T-helper 2 cell (primary cell): ENCODE results near the gene NDFIP2.
A peak's percentile ranks its signal among the peaks of the same experiment; 100 is the strongest.

ENCODE experiments used
- DNase-seq, 5 experiments: peaks; one replicate each; pipeline versions ENCODE4 v3.0.0 to v3.0.0-alpha.2; 2012 to 2022
- total RNA-seq, 2 donors: gene quantifications; one replicate each; lab custom pipeline; 2026; lab: John Stamatoyannopoulos, UW

NDFIP2 gene, protein sequence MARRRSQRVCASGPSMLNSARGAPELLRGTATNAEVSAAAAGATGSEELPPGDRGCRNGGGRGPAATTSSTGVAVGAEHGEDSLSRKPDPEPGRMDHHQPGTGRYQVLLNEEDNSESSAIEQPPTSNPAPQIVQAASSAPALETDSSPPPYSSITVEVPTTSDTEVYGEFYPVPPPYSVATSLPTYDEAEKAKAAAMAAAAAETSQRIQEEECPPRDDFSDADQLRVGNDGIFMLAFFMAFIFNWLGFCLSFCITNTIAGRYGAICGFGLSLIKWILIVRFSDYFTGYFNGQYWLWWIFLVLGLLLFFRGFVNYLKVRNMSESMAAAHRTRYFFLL
- total RNA-seq = 16.0 to 38.0 reads per million in 2 donors

DNA sequence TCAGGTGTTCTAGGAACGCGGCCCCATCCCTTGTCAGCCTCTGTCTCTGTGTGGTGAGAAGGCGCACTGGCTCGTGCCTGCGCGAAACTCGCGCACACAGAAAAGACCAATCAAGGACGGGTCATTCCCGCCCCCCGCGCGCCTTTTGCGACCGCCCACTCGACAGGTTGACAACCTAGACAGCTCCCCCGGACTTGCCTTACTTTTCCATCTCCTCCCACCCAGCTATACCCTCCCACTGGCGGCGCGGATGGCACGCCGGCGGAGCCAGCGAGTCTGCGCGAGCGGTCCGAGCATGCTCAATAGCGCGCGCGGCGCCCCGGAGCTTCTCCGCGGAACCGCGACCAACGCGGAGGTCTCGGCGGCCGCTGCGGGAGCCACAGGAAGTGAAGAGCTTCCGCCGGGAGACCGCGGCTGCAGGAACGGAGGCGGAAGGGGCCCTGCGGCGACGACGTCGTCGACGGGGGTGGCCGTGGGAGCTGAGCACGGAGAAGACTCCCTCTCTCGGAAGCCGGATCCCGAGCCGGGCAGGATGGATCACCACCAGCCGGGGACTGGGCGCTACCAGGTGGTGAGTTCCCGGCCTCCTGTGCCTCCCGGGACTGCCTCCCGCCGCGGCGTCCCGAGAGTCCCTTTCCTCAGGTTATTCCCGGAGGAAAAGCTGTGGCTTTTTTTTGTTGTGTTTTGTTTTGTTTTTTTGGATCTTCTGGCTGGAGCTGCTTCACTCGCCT lies at the start of gene NDFIP2:
NDFIP2 (plus strand) TSS at position 202 of the 731 bp plus-strand sequence; CDS start at position 251, 49 bp downstream.
- peak; percentile 71 to 97 (median 84) for DNase-seq

DNA sequence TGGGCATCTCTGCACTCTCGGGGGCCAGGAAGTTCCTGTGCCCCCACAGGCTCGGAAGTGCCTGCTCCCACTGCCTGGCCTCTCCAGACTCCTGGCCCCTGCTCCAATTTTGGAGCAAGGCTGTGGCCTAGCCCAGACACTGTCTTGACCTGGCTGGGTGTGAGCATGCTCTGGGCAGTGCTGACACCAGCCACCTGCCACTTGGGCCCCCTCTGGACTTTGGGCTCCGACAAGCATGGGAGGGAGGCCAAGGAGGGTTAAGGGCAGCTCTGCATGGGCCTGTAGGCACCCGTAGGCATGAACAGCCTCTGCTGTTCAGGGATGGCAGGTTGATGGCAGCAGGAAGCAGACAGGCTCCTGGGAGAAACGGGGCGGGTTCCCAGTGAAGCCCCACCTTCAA lies 48.9 kb upstream of the NDFIP2 start:
- DNase-seq = no peak

DNA sequence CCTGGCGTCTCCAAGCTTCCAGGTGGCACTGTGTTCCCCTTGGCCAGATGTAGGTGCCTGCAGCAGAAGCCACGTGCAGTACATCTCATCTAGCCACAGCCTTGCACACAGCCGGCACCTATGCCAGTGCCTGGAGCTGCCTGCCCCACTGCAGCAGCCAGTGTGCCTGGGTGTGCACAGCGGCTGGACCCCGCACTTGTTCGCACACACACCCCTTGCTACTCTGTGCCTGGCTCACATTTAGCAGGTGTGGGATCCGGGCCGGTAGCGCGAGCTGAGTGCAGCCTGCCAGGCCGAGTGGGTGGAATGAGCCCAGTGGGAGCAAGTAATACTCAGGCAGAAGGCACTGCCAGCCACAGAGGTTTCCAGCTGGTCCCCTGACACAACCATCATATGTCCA lies 48.0 kb upstream of the NDFIP2 start:
- DNase-seq = no peak

DNA sequence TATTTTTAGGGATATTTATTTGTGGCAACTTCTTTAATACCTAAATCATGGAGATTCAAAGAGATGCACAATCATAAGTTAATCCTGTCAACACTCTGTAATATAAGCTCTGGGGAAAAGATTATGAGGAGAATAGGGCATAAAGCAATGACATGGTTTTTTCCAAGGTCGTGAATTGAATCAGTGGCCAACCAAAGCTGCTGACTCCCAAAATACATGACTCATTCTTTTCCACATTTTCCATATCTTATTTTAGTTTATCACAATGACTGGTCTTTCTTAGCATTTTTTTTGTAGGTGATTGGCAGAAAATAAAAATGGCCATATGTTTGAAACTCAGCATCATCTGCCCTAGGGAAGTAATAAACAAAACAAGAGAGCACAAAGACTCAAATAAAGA lies 46.4 kb upstream of the NDFIP2 start:
- no peak for DNase-seq

DNA sequence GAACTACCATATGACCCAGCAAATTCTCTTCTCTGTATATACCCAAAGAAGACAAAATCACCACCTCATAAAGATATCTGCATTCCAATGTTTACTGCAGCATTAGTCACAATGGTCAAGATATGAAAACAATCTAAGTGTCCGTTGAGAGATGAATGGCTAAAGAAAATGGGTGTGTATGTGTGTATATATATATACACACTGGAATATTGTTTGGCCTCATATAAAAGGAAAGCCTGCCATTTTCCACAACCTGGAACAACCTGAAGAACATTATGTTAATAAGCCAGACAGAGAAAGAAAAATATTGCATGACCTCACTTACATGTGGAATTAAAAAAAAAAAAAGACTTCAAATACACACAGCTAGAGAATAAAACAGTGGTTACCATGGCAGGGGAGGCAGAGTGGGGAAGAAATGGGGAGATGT lies 45.4 kb upstream of the NDFIP2 start:
- DNase-seq = no peak

DNA sequence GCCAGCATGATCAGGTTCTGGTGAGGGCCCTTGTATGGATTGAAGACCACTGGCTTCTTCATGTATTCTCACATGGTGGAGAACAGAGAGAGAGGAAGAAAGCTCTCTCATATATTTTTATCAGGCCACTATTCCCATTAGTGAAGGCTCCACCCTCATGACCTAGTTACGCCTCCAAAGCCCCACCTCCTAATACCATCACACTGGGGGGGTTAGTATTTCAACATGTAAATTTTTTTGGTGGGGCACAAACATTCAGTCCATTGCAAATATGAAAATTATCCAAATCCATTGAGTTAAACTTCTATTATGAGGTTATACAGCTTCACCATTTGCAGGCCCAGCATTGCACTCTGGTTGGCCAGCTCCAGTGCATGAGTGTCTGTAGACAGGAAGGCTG lies 41.7 kb upstream of the NDFIP2 start:
- DNase-seq = no peak

DNA sequence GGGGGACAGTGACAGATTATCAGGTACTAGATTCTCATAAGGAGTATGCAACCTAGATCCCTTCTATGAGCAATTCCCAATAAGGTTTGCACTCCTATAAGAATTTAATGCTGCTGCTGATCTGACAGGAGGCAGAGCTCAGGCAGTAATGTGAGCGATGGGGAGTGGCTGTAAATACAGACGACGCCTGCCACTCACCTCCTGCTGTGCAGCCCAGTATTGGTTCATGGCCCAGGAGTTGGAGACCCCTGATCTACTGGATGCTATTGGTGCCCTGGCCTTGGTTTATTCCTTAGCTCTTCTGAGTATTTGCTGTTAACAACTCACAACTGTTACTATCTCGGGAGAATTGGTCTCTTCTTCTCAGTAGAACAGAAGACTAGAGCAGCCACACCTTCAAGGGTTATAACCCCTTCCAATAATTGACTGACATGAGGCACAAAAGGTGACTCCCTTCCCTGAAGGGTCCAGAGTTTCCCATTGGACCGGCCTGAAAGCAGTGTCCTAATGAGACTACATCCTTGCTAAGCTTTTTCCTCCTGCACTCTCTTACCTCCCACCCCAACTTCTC lies 39.9 kb upstream of the NDFIP2 start:
- DNase-seq = no peak

DNA sequence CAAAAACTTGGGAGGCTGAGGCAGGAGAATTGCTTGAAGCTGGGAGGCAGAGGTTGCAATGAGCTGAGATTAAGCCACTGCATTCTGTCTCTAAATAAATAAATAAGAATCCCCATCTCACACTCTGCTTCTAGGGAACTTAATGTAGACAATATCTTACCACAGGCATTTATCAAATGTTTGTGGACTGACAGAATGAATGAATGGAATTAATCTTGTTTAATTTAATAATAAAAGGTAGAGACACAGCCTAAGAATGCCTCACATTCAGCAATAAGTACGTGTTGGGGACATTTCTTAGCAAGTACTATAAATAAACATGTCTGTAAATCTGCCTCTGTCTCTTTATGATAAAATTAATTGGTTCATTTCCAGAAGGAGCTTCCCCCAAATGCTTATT lies 38.7 kb upstream of the NDFIP2 start:
- no peak for DNase-seq

DNA sequence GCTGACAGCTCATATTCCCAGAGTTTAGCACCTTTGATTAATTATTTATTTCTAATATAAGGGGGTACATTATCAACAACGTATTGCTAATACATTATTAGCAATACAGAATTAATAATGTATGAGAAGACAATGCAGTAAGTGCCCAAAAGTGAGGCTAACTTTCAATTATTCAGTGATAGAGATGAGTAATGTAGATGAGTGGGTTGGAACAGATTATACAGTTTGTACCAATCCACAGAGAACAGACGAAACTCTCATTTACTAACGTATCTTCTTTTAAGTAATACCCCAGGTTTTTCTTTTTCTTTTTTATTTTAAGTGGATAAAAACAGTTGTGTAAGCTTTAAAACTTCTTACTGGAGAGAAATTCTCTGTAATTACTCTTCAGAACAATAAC lies 38.2 kb upstream of the NDFIP2 start:
- DNase-seq = no peak

DNA sequence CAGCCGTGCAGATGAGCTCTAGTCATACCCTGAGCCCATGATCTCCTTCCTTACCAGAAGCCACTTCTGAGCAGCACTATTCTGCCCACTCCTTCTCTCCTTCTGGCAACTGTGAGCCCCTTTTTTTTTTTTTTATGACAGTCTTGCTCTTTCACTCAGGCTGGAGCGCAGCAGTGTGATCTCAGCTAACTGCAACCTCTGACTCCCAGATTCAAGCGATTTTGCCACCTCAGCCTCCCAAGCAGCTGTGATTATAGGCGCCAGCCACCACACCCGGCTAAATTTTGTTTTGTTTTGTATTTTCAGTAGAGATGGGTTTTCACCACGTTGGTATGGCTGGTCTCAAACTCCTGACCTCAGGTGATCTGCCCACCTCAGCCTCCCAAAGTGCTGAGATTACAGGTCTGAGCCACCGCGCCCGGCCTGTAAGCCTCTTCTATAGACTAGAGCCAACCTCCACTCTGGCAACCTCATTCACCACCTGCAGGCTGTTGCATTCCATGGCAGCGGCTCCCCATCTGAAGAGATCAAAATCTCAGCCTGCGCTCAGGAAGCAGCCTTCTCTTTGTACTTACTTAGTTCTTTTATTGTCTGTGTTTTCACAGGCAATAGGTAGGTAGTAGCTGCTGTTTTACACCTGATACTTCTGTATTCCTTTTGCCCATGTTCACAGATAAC lies 34.8 kb upstream of the NDFIP2 start:
- DNase-seq = peak in 2 of 5 experiments; percentile 12 to 50

DNA sequence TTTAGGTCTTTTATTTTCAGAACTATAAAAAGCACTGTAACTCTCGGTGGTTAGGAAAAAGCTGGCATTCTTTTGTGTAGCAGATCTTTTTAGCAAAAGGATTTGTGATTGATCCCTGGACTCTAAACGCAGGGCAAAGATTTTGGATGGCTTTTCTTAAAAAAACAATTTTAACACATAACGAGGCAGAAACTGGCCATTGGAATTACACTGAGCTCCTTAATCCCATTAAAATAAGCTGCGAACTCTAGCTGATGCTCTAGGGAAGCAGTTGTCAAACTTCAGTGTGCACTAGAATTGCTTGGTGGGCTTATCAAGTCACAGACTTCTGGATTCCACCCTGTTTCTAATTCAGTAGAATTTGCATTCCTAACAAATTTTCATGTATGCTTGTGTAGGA lies 33.8 kb upstream of the NDFIP2 start:
- no peak for DNase-seq

DNA sequence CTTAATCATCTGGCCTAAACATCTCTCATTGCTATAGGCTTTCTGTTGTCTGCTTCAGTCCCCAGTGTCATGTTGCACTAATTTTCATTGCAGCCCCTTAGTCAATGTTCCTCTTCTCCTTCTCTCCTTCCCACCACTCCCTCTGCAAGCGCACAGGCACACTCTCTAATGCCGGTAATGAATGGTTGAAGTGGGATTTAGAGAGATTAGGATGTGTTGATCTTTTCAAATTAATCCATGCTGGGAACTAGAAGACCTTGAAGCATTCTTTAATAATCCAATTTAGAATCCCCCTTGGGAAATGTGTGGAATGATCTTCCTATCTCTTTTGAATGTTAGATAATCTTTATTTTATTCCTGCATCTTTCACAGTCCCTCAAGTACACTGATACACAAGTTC lies 33.2 kb upstream of the NDFIP2 start:
- DNase-seq = no peak

DNA sequence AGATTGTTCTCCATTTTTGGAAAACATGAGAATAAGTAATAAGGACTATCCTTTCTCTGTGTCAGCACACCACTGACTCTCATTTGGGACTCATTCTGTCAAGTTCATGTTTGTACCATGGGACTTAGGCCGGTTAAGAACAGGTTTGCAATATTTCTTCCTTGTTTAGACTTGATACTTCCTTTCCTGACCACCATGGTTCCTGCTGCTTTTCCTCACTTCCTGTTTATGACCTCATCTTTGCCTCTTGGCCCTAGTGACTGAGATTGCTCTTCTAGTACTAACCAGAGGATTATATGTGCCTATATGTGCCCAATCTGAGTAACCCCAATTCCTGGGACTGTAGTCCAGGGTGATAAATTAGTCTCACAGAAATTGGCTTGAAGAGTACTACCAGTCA lies 32.5 kb upstream of the NDFIP2 start:
- DNase-seq = peak in 2 of 5 experiments; percentile 33 to 62

DNA sequence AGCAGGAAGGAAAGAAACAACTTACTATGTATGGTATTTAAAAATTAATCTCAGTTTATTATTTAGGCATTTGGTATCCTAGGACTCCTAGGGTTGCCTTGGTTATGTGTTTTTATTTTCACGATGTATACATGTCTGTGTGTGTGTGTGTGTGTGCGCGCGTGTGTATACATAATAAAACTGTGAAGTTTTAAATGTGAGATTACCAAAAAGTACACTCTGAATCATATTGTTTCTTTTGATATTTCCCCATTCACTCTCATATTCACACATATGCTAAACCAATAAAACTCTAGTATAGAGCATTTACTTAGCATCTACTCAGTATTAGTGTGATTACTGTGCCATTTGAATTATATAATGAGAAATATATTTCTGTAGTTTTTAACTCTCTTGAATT lies 30.8 kb upstream of the NDFIP2 start:
- DNase-seq = peak in 2 of 5 experiments; percentile 22 to 73

DNA sequence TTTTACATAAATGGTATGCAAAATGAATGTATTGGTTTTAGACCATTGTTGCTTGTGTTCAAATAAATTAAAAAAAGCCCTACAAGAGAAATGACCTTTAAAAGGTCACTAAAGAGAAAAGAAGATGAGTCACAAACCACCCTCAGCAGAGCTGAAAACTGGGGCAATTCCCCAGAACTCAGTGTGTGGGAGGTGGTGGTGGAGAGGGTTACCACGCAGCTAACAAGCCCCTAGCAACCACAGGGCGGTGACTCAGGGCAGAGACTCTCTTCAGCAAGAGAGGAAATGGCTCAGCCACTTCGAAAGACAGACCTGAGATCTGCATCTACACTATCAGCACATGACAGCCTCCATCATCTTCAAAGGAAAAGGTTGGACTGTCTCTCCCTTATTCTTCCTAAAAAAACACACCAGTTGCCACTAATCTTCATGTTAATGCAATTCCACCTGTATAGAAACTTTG lies 29.4 kb upstream of the NDFIP2 start:
- DNase-seq = peak; percentile 24 to 98 (median 89)

DNA sequence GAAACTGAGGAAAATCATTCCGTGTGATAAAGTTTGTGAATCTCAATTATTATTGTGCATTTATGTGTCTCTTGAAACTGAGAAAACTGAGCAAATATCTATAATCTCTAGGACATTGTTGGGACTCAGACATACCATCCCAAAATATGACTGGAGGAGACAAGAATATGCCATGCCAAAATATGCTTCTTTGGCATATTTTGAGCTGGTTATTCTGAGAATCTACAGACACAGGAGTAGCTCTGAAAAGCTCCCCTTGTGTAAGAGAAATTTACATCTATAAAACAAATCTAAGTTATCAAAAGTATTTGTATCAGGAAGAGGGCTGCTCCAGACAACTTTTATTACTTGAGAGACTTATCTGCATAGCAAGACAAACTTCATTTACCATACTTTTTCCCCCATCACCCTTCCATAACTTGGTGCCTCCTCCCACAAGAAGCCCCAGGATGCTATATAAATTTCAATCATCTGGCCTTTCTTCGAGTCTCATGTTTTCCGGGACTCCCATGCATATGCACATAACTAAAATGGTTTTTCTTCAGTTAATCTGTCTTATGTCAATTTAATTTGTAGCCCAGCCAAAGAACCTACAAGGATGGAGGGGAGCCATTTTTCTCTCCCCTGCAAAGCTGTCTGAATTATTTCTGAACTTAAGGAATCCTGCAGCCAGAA lies 28.6 kb upstream of the NDFIP2 start:
- no peak for DNase-seq

DNA sequence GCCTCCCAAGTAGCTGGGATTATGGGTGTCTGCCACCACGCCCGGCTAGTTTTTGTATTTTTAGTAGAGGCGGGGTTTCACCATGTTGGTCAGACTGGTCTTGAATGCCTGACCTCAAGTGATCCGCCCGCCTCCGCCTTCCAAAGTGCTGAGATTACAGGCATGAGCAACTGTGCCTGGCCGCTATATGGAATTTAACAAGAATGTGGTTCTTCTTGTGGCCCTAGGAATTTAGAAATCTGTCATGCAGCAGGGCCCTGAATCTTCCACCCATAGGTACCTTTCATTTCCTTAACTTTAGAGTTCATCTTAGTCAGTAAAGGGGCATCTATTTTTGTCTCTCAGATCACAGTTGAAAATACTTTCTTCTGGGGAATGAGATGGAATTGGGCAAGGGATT lies 25.6 kb upstream of the NDFIP2 start:
- DNase-seq = no peak

DNA sequence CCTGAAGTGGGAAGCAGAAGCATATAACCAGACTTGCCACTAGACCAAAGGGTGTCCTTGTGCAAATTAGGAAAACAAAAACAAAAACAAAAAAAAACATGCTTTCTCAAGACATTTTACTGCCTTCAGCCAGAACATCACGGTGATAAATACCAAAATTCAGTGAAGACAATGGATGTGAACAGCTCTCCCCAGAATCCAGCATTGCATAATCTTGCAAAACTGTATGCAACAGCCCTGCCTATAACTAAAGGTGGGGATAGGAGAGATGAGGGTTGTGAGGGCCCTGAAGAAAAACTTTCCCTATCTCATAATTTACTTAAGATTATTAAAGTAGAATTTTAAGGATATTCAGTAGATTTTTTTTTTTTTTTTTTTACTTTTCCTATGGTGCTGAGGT lies 24.9 kb upstream of the NDFIP2 start:
- no peak for DNase-seq

DNA sequence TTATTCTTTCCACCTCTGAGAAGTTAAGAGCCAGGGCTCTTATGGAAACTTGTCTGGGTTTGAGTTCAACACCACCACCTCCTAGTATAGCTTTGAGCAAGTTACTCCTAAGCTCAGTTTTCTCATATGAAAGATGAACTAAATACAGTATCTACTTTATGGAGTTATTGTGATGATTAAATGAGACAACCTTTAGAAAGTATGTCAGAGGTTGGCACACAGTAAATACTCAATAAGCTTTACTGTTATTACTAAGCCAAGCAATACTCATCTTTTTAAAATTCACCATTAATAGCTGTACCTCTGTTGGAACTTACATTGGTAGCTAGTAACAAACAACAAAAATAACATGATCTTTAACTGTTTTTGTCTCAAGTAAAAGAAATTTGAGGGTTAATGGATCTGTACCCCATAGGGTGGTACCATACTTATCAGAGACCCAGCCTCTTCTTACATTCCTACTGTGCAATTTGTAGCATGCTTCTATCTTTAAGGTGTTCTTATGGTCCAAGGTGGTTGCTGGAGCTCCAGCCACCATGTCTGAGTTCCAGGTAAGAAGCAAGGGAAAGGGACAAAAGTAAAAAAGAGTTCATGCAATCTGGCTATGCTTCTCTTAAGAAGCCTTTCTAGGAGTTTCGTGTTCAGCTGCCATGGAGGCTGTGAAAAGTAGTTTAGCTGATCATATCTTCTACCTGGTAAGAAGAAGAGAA lies 24.1 kb upstream of the NDFIP2 start:
- peak in 1 of 5 experiments; percentile 60 for DNase-seq

DNA sequence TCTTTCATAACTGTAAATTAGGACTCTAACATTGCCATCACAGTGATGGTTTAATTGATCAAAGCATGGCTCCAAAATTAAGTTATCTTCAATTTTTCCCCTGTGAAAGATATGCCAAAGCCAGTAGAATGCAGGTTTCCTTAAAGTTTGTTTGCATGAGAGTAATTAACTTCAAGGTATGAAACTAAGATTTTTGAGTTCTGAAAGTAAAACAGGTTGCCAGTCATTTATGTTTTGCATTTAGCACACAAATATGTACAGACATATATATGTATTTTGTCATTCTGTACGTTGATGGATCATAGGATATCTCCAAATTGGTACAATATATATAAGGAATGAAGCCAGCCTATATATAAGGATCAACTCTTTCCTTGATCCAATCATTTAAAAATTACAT lies 23.6 kb upstream of the NDFIP2 start:
- peak in 1 of 5 experiments; percentile 47 for DNase-seq

DNA sequence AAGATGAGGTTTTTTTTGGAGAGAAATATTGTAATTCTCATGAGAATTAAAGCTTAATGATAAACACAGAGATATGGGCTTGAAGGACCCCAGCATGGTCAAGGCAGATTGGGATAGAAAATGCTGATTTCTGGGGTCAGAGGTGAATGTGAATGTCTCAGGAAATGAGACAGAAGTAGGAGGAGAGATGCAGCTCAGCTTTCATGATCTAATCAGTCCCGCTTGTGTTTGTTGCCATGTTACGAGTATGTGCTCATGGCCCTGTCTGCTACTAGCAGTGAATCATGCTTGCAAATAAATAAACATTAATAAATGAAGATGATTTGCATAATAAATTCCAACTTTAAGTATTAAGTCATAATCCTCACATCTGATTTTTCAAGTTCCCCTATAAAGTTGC lies 23.0 kb upstream of the NDFIP2 start:
- peak in 1 of 5 experiments; percentile 88 for DNase-seq

DNA sequence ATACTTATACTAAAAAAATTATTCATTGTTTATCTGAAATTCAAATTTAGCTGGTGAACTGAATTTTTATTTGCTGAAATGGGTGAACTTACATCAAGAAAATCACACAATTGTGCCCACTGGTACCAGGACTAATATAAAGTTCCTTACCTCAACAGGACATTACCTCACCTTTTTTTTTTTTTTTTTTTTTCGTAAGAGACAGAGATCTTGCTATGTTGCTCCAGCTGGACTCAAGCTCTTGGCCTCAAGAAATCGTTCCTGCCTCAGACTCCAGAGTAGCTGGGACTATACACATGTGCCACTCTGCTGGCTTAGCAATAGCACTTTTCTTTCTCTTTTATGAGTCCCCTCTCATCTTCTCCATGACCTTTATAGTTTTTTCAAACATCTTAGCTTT lies 22.5 kb upstream of the NDFIP2 start:
- no peak for DNase-seq
